ENCODE data around the gene EHD3. TPM values are rescaled to one million over a fixed set of nuclear protein-coding genes. Genes with fewer than 3 reads are reported as not detected.

The EHD3 gene
- total and polyA plus RNA-seq, 10 donors = 4.6 to 27.2 (median 14.2) TPM

GRCh38 chr2:31317396-31317795 lies 83.4 kb downstream of the EHD3 start:
- peaks cover 14 to 43% (median 29%) of the 10 kb centered on the region in 6 donors for H3K4me1 ChIP-seq
- TF ChIP-seq CTCF (IDR thresholded peaks at IDR 0.05 in 8 of 11, conservative IDR thresholded peaks at IDR 0.05 in 3 of 11) (no peak), POLR2AphosphoS5 (IDR thresholded peaks at IDR 0.05) (no peak), POLR2A (IDR thresholded peaks at IDR 0.05) (no peak)
- H3K27ac ChIP-seq = peak overlapping the region in 3 of 8 donors; percentile 77 to 89 (median 88)
- no peaks in the 10 kb centered on the region for H3K9me3 ChIP-seq
- 53 to 81% (median 72%) methylated on average over 3 of the region's 3 CpGs for whole genome bisulfite sequencing, 5 donors
- H3K27me3 ChIP-seq (replicated peaks in 1 of 7) = no peaks in the 10 kb centered on the region
- no peak for DNase-seq
- H3K4me3 ChIP-seq = no peak overlapping the region
- no peaks in the 10 kb centered on the region for H3K36me3 ChIP-seq
- intact Hi-C loops (cut with DNase I; ENCODE audit: low total_unique reads) = loop anchor here (10.0 kb wide), 1 partner anchor 83 kb away; the partner anchor contains the start of gene EHD3

GRCh38 chr2:31318361-31319336 lies 84.7 kb downstream of the EHD3 start:
- Histone ChIP-seq H3K27ac (peak overlapping the region; percentile 35 to 89 (median 73)), H3K4me1 (peaks cover 14 to 54% (median 33%) of the 10 kb centered on the region in 6 donors), H3K27me3 (replicated peaks in 1 of 7) (no peaks in the 10 kb centered on the region), H3K36me3 (no peaks in the 10 kb centered on the region), H3K4me3 (peak overlapping the region in 1 of 8 donors; percentile 32), H3K9me3 (no peaks in the 10 kb centered on the region)
- 32 to 55% (median 42%) methylated on average over 11 of the region's 11 CpGs for WGBS, 5 donors
- intact Hi-C loops (cut with DNase I; ENCODE audit: low total_unique reads) = loop anchor here (10.0 kb wide), 1 partner anchor 84 kb away; the partner anchor contains the start of gene EHD3
- TF ChIP-seq CTCF (IDR thresholded peaks at IDR 0.05 in 8 of 11, conservative IDR thresholded peaks at IDR 0.05 in 3 of 11) (no peak), POLR2A (IDR thresholded peaks at IDR 0.05) (no peak), POLR2AphosphoS5 (IDR thresholded peaks at IDR 0.05) (peak in 2 of 3 donors; percentile 28 to 57)
- peak; percentile 79 for DNase-seq

Small RNA genes lying within 50 kb of the gene (small RNA-seq; reads per million reads assigned to genes)
- 0 reads per million in 4 donors for gene RNA5SP90

Other genes with a start within 250 kb of the EHD3 start
- gene GALNT14, start 95.7 kb upstream of the EHD3 start, total RNA-seq = 10 to 100 TPM in 1 of 7 donors, 1 to 10 TPM in 6; 2.7 to 18.5 (median 5.8) TPM
- 1 to 10 TPM; 3.4 to 4.8 (median 3.6) TPM for gene GALNT14, start 95.7 kb upstream of the EHD3 start, polyA plus RNA-seq
- gene CAPN14, start 16.6 kb upstream of the EHD3 start, total RNA-seq = 1 to 10 TPM in 3 of 7 donors, under 1 TPM in 4; 0.26 to 2.7 (median 0.97) TPM
- under 1 TPM; 0.56 to 0.98 (median 0.64) TPM for gene CAPN14, start 16.6 kb upstream of the EHD3 start, polyA plus RNA-seq
- gene XDH, start 180.6 kb downstream of the EHD3 start, total RNA-seq = not detected
- under 1 TPM in 1 of 3 donors, not detected in 2; 0.02 TPM for gene XDH, start 180.6 kb downstream of the EHD3 start, polyA plus RNA-seq

Data from spleen (tissue), 11 donors.